ENCODE measurements around the gene EHD3.
"Not testable (repeated sequence)": the region's sequence is repeated elsewhere in the genome, so short reads cannot be mapped to it uniquely, and the experiment has no call there.

The EHD3 gene

GRCh38 chr2:31254237-31255203, 20.6 kb downstream of the EHD3 start:
- no peak for DNase-seq (ENCODE audit: low read depth, low spot score)

- no peak for DNase-seq (ENCODE audit: low read depth, low spot score)
Measured at GRCh38 chr2:31255911-31256571, 22.1 kb downstream of the EHD3 start.

GRCh38 chr2:31256611-31257382, 22.8 kb downstream of the EHD3 start:
- no peak for DNase-seq (ENCODE audit: low read depth, low spot score)

- no peak for DNase-seq (ENCODE audit: low read depth, low spot score)
Measured at GRCh38 chr2:31258351-31258750, 24.4 kb downstream of the EHD3 start.

GRCh38 chr2:31259075-31259474, 25.1 kb downstream of the EHD3 start:
- no peak for DNase-seq (ENCODE audit: low read depth, low spot score)

GRCh38 chr2:31260870-31261269, 26.9 kb downstream of the EHD3 start:
- DNase-seq (ENCODE audit: low read depth, low spot score), result no peak

- no peak for DNase-seq (ENCODE audit: low read depth, low spot score)
Measured at GRCh38 chr2:31263636-31264190, 29.8 kb downstream of the EHD3 start.

- no peak for DNase-seq (ENCODE audit: low read depth, low spot score)
Measured at GRCh38 chr2:31265234-31265633, 31.3 kb downstream of the EHD3 start.

- no peak for DNase-seq (ENCODE audit: low read depth, low spot score)
Measured at GRCh38 chr2:31266804-31267203, 32.9 kb downstream of the EHD3 start.

- no peak for DNase-seq (ENCODE audit: low read depth, low spot score)
Measured at GRCh38 chr2:31267437-31268120, 33.6 kb downstream of the EHD3 start.

- DNase-seq (ENCODE audit: low read depth, low spot score), result no peak
Measured at GRCh38 chr2:31268344-31268743, 34.4 kb downstream of the EHD3 start.

- no peak for DNase-seq (ENCODE audit: low read depth, low spot score)
Measured at GRCh38 chr2:31269087-31269486, 35.1 kb downstream of the EHD3 start.

GRCh38 chr2:31270131-31270530, 36.2 kb downstream of the EHD3 start:
- DNase-seq (ENCODE audit: low read depth, low spot score), result no peak

- no peak for DNase-seq (ENCODE audit: low read depth, low spot score)
Measured at GRCh38 chr2:31270822-31271231, 36.9 kb downstream of the EHD3 start.

GRCh38 chr2:31271851-31272267, 37.9 kb downstream of the EHD3 start:
- no peak for DNase-seq (ENCODE audit: low read depth, low spot score)

GRCh38 chr2:31274401-31275075, 40.6 kb downstream of the EHD3 start:
- DNase-seq (ENCODE audit: low read depth, low spot score), result no peak

GRCh38 chr2:31275976-31276375, 42.0 kb downstream of the EHD3 start:
- no peak for DNase-seq (ENCODE audit: low read depth, low spot score)

GRCh38 chr2:31277621-31278020, 43.7 kb downstream of the EHD3 start:
- no peak for DNase-seq (ENCODE audit: low read depth, low spot score)

GRCh38 chr2:31282634-31283033, 48.7 kb downstream of the EHD3 start:
- no peak for DNase-seq (ENCODE audit: low read depth, low spot score)

GRCh38 chr2:31283193-31283919, 49.4 kb downstream of the EHD3 start:
- not testable (repeated sequence) for DNase-seq (ENCODE audit: low read depth, low spot score)

Data from activated CD4-positive, CD25-positive, alpha-beta regulatory T cell treated with anti-CD3 and anti-CD28 coated beads, Interleukin-2, amount 50 U/mL, for 16 hours (primary cell).